CD4-positive, alpha-beta T cell treated with Interferon alpha-2 for 1 hour (primary cell): ENCODE data around the gene CD58.
A peak's percentile ranks its signal among the peaks of the same experiment; 100 is the strongest.
"Not testable (repeated sequence)": the region's sequence is repeated elsewhere in the genome, so short reads cannot be mapped to it uniquely, and the experiment has no call there.

Experiments used
- DNase-seq, 2 donors: peaks; one replicate each; pipeline ENCODE4 v3.0.0-alpha.2; 2020 to 2022

CD58 gene

GRCh38 chr1:116570358-116571214 is at the start of gene CD58:
CD58 (minus strand) TSS chr1:116571026; CDS start chr1:116570972, 54 bp downstream.
- DNase-seq, result peak; percentile 84 to 85

- DNase-seq, result not testable (repeated sequence)
Measured at GRCh38 chr1:116620392-116620791, 49.6 kb upstream of the CD58 start.

GRCh38 chr1:116619106-116619505 is 48.3 kb upstream of the CD58 start:
- DNase-seq, result not testable (repeated sequence)

- not testable (repeated sequence) for DNase-seq
Measured at GRCh38 chr1:116617808-116618207, 47.0 kb upstream of the CD58 start.

GRCh38 chr1:116613825-116614224 is 43.0 kb upstream of the CD58 start:
- not testable (repeated sequence) for DNase-seq

GRCh38 chr1:116609801-116610371 is 39.1 kb upstream of the CD58 start:
- DNase-seq, result not testable (repeated sequence)

- not testable (repeated sequence) for DNase-seq
Measured at GRCh38 chr1:116608841-116609240, 38.0 kb upstream of the CD58 start.

- DNase-seq, result not testable (repeated sequence)
Measured at GRCh38 chr1:116608151-116608550, 37.3 kb upstream of the CD58 start.

- DNase-seq, result not testable (repeated sequence)
Measured at GRCh38 chr1:116607463-116607862, 36.6 kb upstream of the CD58 start.

GRCh38 chr1:116606067-116606466 is 35.2 kb upstream of the CD58 start:
- peak; percentile 7 to 43 for DNase-seq

- no peak for DNase-seq
Measured at GRCh38 chr1:116605315-116605714, 34.5 kb upstream of the CD58 start.

- not testable (repeated sequence) for DNase-seq
Measured at GRCh38 chr1:116604408-116604807, 33.6 kb upstream of the CD58 start.

- DNase-seq, result not testable (repeated sequence)
Measured at GRCh38 chr1:116603646-116604045, 32.8 kb upstream of the CD58 start.

GRCh38 chr1:116599369-116599768 is 28.5 kb upstream of the CD58 start:
- not testable (repeated sequence) for DNase-seq

- DNase-seq, result not testable (repeated sequence)
Measured at GRCh38 chr1:116598420-116599036, 27.7 kb upstream of the CD58 start.

GRCh38 chr1:116597388-116597787 is 26.6 kb upstream of the CD58 start:
- not testable (repeated sequence) for DNase-seq

- DNase-seq, result not testable (repeated sequence)
Measured at GRCh38 chr1:116596742-116597307, 26.0 kb upstream of the CD58 start.

- peak; percentile 49 to 60 for DNase-seq
Measured at GRCh38 chr1:116595946-116596741, 25.3 kb upstream of the CD58 start.

GRCh38 chr1:116595065-116595840 is 24.4 kb upstream of the CD58 start:
- DNase-seq, result not testable (repeated sequence)

- DNase-seq, result not testable (repeated sequence)
Measured at GRCh38 chr1:116593977-116594376, 23.2 kb upstream of the CD58 start.

- DNase-seq, result not testable (repeated sequence)
Measured at GRCh38 chr1:116593401-116593800, 22.6 kb upstream of the CD58 start.
